Brain microvascular endothelial cell (primary cell): ENCODE data around the gene TRAPPC10.

Experiments
- DNase-seq: peaks from one replicate; pipeline ENCODE4 v3.0.0-alpha.2; 2020
- H3K27ac ChIP-seq: fragments of 250-450 bp; sonication (Bioruptor Pico); 2 replicates; pipeline ENCODE4 v1.5.1; 2020; ENCODE audit warnings: mild to moderate bottlenecking, moderate library complexity
- H3K27me3 ChIP-seq: fragments of 250-450 bp; sonication (Bioruptor Pico); replicated peaks from 2 replicates; pipeline ENCODE4 v1.5.1; 2020; ENCODE audit warnings: mild to moderate bottlenecking
- H3K36me3 ChIP-seq: fragments of 250-450 bp; sonication (Bioruptor Pico); replicated peaks from 2 replicates; pipeline ENCODE4 v1.5.1; 2020; ENCODE audit warnings: mild to moderate bottlenecking
- H3K4me3 ChIP-seq: 2 replicates; pipeline ENCODE4 v1.5.1; 2011; ENCODE audit warnings: low read depth, mild to moderate bottlenecking, control low read depth, low read length, moderate library complexity
- in situ Hi-C: cut with HindIII; loops from 2 replicates; pipeline ENCODE4 v1.10.0; 2017; ENCODE audit warnings: low sequenced_read_pairs, low pct_ligation_motif_present
- TF ChIP-seq, protein P1 (sequence below): IDR thresholded peaks from 2 replicates; pipeline ENCODE4 v1.5.1; 2011; ENCODE audit warnings: low read depth, mild to moderate bottlenecking, moderate library complexity, low read length, control low read depth, inconsistent platforms; ENCODE audit errors: missing control alignments

The TRAPPC10 gene

DNA sequence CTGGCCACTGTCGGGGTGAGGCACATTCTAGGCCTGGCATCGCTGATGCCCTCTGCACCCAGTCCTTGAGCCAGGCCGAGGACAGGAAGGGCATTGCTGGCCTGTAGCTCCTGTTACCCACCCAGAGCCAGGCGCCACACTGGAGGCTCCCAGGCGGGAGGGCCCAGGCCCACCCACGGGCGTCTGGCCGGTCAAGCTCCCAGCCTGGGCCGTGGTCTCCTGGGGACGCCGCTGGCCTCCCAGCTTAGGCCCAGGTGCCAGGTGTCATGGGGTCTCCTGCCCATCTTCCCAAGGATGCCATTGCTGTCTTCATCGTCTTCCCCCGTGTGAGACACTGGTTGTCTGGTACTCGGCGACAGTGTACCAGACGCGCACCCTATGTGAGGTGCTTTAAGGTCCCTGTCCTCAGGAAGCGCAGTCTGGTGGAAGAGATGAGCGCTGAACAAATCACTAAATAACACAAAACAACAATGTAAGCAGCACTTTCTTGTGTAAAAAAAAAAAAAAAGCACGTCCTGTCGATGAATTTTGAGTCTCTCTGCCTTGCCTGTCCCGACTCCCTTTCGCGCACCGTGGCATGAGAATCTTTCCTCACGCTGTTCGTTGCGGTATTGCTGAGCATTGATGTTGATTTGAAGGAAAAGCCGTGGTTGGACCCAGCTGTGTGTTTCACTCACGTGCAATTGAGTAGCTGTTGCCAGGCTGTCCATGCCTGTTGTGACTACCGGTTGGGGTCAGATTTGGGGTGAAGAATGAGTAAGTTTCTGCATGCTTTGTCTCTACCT lies 27.0 kb upstream of the TRAPPC10 start:
- no peak overlapping the region for H3K27ac ChIP-seq
- in situ Hi-C loops, result no loop called here
- no peak for DNase-seq
- no peak overlapping the region for H3K4me3 ChIP-seq
- H3K36me3 ChIP-seq, result no peaks in the 10 kb centered on the region
- no peaks in the 10 kb centered on the region for H3K27me3 ChIP-seq
- TF ChIP-seq, protein P1, sequence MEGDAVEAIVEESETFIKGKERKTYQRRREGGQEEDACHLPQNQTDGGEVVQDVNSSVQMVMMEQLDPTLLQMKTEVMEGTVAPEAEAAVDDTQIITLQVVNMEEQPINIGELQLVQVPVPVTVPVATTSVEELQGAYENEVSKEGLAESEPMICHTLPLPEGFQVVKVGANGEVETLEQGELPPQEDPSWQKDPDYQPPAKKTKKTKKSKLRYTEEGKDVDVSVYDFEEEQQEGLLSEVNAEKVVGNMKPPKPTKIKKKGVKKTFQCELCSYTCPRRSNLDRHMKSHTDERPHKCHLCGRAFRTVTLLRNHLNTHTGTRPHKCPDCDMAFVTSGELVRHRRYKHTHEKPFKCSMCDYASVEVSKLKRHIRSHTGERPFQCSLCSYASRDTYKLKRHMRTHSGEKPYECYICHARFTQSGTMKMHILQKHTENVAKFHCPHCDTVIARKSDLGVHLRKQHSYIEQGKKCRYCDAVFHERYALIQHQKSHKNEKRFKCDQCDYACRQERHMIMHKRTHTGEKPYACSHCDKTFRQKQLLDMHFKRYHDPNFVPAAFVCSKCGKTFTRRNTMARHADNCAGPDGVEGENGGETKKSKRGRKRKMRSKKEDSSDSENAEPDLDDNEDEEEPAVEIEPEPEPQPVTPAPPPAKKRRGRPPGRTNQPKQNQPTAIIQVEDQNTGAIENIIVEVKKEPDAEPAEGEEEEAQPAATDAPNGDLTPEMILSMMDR, result no peak

DNA sequence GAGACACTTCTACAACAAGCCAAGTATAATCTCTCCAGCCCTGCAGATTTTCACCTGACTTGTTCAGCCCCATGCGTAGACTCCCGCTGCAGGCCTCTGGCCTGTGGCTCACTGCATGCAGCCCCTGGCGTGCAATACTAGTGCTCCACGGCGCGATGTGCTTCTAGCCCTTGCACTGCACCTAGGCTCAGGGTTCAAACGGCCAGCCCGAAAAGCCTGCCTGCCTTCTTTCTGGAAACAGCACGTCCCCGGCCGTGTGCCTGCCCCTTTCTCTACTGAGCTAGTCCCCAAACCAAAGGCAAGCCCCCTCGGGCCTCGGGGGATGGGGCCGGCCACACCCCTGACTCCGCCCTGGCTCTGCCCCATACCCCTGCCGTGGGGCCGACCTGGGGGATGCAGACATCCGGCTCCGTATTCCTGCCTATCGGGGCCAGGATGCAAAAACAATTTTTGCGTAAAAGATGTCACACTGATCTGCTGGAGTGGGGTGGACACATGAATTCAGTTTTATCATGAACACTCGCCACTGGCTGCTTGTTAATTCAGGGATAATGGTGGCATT lies 26.3 kb upstream of the TRAPPC10 start:
- H3K4me3 ChIP-seq, result no peak overlapping the region
- TF ChIP-seq, protein P1, result no peak
- H3K27me3 ChIP-seq, result no peaks in the 10 kb centered on the region
- in situ Hi-C loops, result no loop called here
- H3K27ac ChIP-seq, result no peak overlapping the region
- H3K36me3 ChIP-seq, result no peaks in the 10 kb centered on the region
- DNase-seq, result no peak

- in situ Hi-C loops, result no loop called here
- Histone ChIP-seq H3K27me3 (no peaks in the 10 kb centered on the region), H3K27ac (no peak overlapping the region), H3K4me3 (no peak overlapping the region), H3K36me3 (no peaks in the 10 kb centered on the region)
- DNase-seq, result no peak
- TF ChIP-seq, protein P1, result no peak
Observed at GRCh38 chr21:43986544-43987451, 25.3 kb upstream of the TRAPPC10 start.

GRCh38 chr21:43987509-43987908 lies 24.6 kb upstream of the TRAPPC10 start:
- TF ChIP-seq, protein P1, result no peak
- Histone ChIP-seq H3K27me3 (no peaks in the 10 kb centered on the region), H3K27ac (no peak overlapping the region), H3K36me3 (no peaks in the 10 kb centered on the region), H3K4me3 (no peak overlapping the region)
- DNase-seq, result no peak
- in situ Hi-C loops, result no loop called here

GRCh38 chr21:43988016-43988415 lies 24.1 kb upstream of the TRAPPC10 start:
- Histone ChIP-seq H3K27ac (no peak overlapping the region), H3K36me3 (no peaks in the 10 kb centered on the region), H3K4me3 (no peak overlapping the region), H3K27me3 (no peaks in the 10 kb centered on the region)
- in situ Hi-C loops, result no loop called here
- TF ChIP-seq, protein P1, result no peak
- no peak for DNase-seq
